Stimulated activated CD4-positive, alpha-beta T cell treated with anti-CD3 and anti-CD28 coated beads, Interleukin-12 subunit alpha, Interleukin-12 subunit beta, amount 100 ng/mL, for 4 hours (primary cell): ENCODE measurements around the gene ZDHHC18.

Source experiments
- DNase-seq: peaks from one replicate; pipeline ENCODE4 v3.0.0-alpha.2; 2020

ZDHHC18 gene

GRCh38 chr1:26826261-26827105 is at the start of gene ZDHHC18:
TSS of gene ZDHHC18 (plus strand) at chr1:26826688. CDS start at chr1:26826805, 117 bp downstream.
- DNase-seq = peak; percentile 71

GRCh38 chr1:26779098-26779668 is 47.3 kb upstream of the ZDHHC18 start:
- no peak for DNase-seq

GRCh38 chr1:26780344-26780957 is 46.0 kb upstream of the ZDHHC18 start:
- no peak for DNase-seq

GRCh38 chr1:26781206-26781825 is 45.2 kb upstream of the ZDHHC18 start:
- no peak for DNase-seq

- DNase-seq = no peak
These were observed 43.8 kb upstream of the ZDHHC18 start for GRCh38 chr1:26782521-26783212.

- DNase-seq = no peak
These were observed 42.9 kb upstream of the ZDHHC18 start for GRCh38 chr1:26783646-26784022.

- DNase-seq = no peak
These were observed 42.2 kb upstream of the ZDHHC18 start for GRCh38 chr1:26784023-26784871.

GRCh38 chr1:26784886-26785285 is 41.6 kb upstream of the ZDHHC18 start:
- no peak for DNase-seq

- no peak for DNase-seq
These were observed 40.7 kb upstream of the ZDHHC18 start for GRCh38 chr1:26785611-26786436.

- no peak for DNase-seq
These were observed 39.8 kb upstream of the ZDHHC18 start for GRCh38 chr1:26786437-26787380.

GRCh38 chr1:26787381-26787705 is 39.1 kb upstream of the ZDHHC18 start:
- DNase-seq = no peak

- peak; percentile 87 for DNase-seq
These were observed 38.6 kb upstream of the ZDHHC18 start, which contains the start of gene PIGV for GRCh38 chr1:26787706-26788514. TSS of gene PIGV (plus strand) at chr1:26787950. CDS start at chr1:26790816, 2,866 bp downstream.

GRCh38 chr1:26788515-26788785 is 38.0 kb upstream of the ZDHHC18 start:
- DNase-seq = no peak

- DNase-seq = peak; percentile 80
These were observed 37.5 kb upstream of the ZDHHC18 start for GRCh38 chr1:26788836-26789611.

GRCh38 chr1:26789612-26789865 is 36.9 kb upstream of the ZDHHC18 start:
- no peak for DNase-seq

- no peak for DNase-seq
These were observed 36.6 kb upstream of the ZDHHC18 start for GRCh38 chr1:26789931-26790330.

GRCh38 chr1:26790551-26790953 is 35.9 kb upstream of the ZDHHC18 start:
- DNase-seq = no peak

GRCh38 chr1:26791148-26791547 is 35.3 kb upstream of the ZDHHC18 start:
- DNase-seq = no peak

GRCh38 chr1:26791626-26792025 is 34.9 kb upstream of the ZDHHC18 start:
- no peak for DNase-seq
